Measurements from ENCODE around the gene ZNRD2. TPM values are rescaled to one million over a fixed set of nuclear protein-coding genes. Genes with fewer than 3 reads are reported as not detected.

The ZNRD2 gene
- total RNA-seq, 1 donor from 2014 or later, result 32.2 TPM

- Mint-ChIP-seq H3K36me3 (no peaks in the 10 kb centered on the region), H3K27ac (no peak overlapping the region), H3K27me3 (peaks cover 20% of the 10 kb centered on the region), H3K4me1 (ENCODE audit: unreplicated experiment) (peaks cover 17% of the 10 kb centered on the region), H3K9me3 (no peaks in the 10 kb centered on the region), H3K4me3 (no peak overlapping the region)
- no peak for TF ChIP-seq CTCF (conservative IDR thresholded peaks at IDR 0.05)
- no peak for DNase-seq (ENCODE audit: extremely low spot score, unreplicated experiment)
Observed at GRCh38 chr11:65589444-65590239, 19.4 kb downstream of the ZNRD2 start.

GRCh38 chr11:65590240-65590738 lies 20.0 kb downstream of the ZNRD2 start:
- H3K4me3 Mint-ChIP-seq, result peak overlapping the region; percentile 54
- no peaks in the 10 kb centered on the region for H3K36me3 Mint-ChIP-seq
- no peaks in the 10 kb centered on the region for H3K9me3 Mint-ChIP-seq
- H3K4me1 Mint-ChIP-seq (ENCODE audit: unreplicated experiment), result peaks cover 17% of the 10 kb centered on the region
- no peak overlapping the region for H3K27ac Mint-ChIP-seq
- H3K27me3 Mint-ChIP-seq, result peaks cover 20% of the 10 kb centered on the region
- no peak for TF ChIP-seq CTCF (conservative IDR thresholded peaks at IDR 0.05)
- no peak for DNase-seq (ENCODE audit: extremely low spot score, unreplicated experiment)

DNA sequence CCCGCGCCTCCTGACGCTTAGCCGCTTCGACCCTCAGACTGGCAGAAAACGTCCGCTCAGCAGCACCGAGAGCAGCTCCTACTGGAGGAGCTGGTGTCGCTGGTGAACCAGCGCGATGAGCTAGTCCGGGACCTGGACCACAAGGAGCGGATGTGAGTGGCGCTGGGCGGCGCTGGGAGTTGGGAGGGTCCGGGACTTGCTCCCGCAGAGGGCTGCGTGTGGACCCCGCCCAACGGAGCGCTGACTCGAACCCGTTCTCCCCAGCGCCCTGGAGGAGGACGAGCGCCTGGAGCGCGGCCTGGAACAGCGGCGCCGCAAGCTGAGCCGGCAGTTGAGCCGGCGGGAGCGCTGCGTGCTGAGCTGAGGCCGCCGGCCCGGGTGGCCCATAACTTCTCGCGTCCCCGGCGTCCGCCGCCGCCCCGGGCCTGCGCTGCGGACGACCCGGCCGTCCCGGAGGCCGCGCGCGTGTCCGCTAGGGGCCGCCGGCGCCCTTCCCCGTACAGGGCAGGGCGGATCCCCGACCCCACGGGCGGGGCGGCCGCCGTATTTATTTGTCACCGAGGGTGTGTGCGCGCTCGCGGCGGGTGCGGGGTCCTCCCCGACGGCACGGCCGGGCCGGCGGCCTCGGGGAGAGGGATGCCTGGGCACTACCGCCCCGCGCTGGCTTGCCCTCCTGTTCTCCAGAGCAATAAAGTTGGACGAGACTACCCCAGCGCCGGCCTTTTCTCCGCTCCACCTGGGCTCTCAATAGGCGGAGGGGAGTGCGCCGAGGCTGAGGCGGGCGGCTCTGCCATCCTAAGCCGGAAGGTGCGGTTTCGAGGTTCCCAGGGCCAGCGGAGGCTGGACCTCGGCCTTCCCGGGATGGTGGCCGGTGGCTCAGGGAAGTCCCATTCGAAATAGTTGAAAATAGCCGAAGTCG lies 21.9 kb downstream of the ZNRD2 start:
- H3K4me3 Mint-ChIP-seq, result peak overlapping the region; percentile 57
- H3K27me3 Mint-ChIP-seq, result peaks cover 15% of the 10 kb centered on the region
- DNase-seq (ENCODE audit: extremely low spot score, unreplicated experiment), result no peak
- H3K4me1 Mint-ChIP-seq (ENCODE audit: unreplicated experiment), result peaks cover 10% of the 10 kb centered on the region
- H3K36me3 Mint-ChIP-seq, result no peaks in the 10 kb centered on the region
- no peaks in the 10 kb centered on the region for H3K9me3 Mint-ChIP-seq
- TF ChIP-seq CTCF (conservative IDR thresholded peaks at IDR 0.05), result peak; percentile 58
- H3K27ac Mint-ChIP-seq, result no peak overlapping the region

GRCh38 chr11:65592858-65593517 lies 22.7 kb downstream of the ZNRD2 start:
- Mint-ChIP-seq H3K36me3 (no peaks in the 10 kb centered on the region), H3K27ac (no peak overlapping the region), H3K9me3 (no peaks in the 10 kb centered on the region), H3K4me1 (ENCODE audit: unreplicated experiment) (peaks cover 10% of the 10 kb centered on the region), H3K27me3 (peaks cover 15% of the 10 kb centered on the region), H3K4me3 (peak overlapping the region; percentile 47)
- no peak for DNase-seq (ENCODE audit: extremely low spot score, unreplicated experiment)
- no peak for TF ChIP-seq CTCF (conservative IDR thresholded peaks at IDR 0.05)

All from type B pancreatic cell (in vitro differentiated cells).